ENCODE measurements around the gene ZPLD1. TPM values are rescaled to one million over a fixed set of nuclear protein-coding genes. Genes with fewer than 3 reads are reported as not detected.
A peak's percentile ranks its signal among the peaks of the same experiment; 100 is the strongest.

Gene ZPLD1
- total RNA-seq, 1 experiment from 2014 or later = not detected

GRCh38 chr3:102450976-102451375 is 16.2 kb downstream of the ZPLD1 start:
- Histone ChIP-seq H3K27ac (no peak overlapping the region), H3K79me2 (ENCODE audit: low read depth) (no peaks in the 10 kb centered on the region), H3K4me2 (no peak overlapping the region), H2AFZ (no peak overlapping the region), H3K9me3 (ENCODE audit: insufficient read depth, low read depth) (0 out of 2 replicates have a peak, but pooled peaks cover 8% of the 10 kb centered on the region), H3K36me3 (ENCODE audit: low read depth) (no peaks in the 10 kb centered on the region), H3K9me2 (ENCODE audit: insufficient read depth) (no peaks in the 10 kb centered on the region), H4K20me1 (ENCODE audit: insufficient read depth) (no peaks in the 10 kb centered on the region), H3F3A (ENCODE audit: insufficient read depth, low read depth) (no peaks in the 10 kb centered on the region), H3K4me1 (replicated peaks; ENCODE audit: insufficient read depth) (no peaks in the 10 kb centered on the region), H3K4me3 (no peak overlapping the region), H3K27me3 (ENCODE audit: insufficient read depth, low read depth) (no peaks in the 10 kb centered on the region)
- intact Hi-C loops (cut with micrococcal nuclease; ENCODE audit: unreplicated experiment) = no loop called here
- DNase-seq = no peak
- BruUV-seq (replicated peaks) = no TSS peak
- CTCF ChIA-PET = no interaction called here
- TF ChIP-seq CTCF (conservative IDR thresholded peaks at IDR 0.05) = no peak
- TF ChIP-seq EZH2 (IDR thresholded peaks at IDR 0.05; ENCODE audit: low read depth) = no peak
- POLR2A ChIA-PET (ENCODE audit: unreplicated experiment) = no interaction called here

- H4K20me1 ChIP-seq (ENCODE audit: insufficient read depth) = no peaks in the 10 kb centered on the region
- no peaks in the 10 kb centered on the region for H3K9me2 ChIP-seq (ENCODE audit: insufficient read depth)
- H3K27ac ChIP-seq = no peak overlapping the region
- 0 out of 2 replicates have a peak, but pooled peaks cover 8% of the 10 kb centered on the region for H3K9me3 ChIP-seq (ENCODE audit: insufficient read depth, low read depth)
- no peak for DNase-seq
- ChIA-PET CTCF (no interaction called here), POLR2A (ENCODE audit: unreplicated experiment) (no interaction called here)
- peak overlapping the region; percentile 10; the same call in 1 of the 2 replicates for H2AFZ ChIP-seq
- TF ChIP-seq CTCF (conservative IDR thresholded peaks at IDR 0.05) (no peak), EZH2 (IDR thresholded peaks at IDR 0.05; ENCODE audit: low read depth) (no peak)
- no peak overlapping the region for H3K4me3 ChIP-seq
- H3F3A ChIP-seq (ENCODE audit: insufficient read depth, low read depth) = no peaks in the 10 kb centered on the region
- H3K79me2 ChIP-seq (ENCODE audit: low read depth) = no peaks in the 10 kb centered on the region
- no peak overlapping the region for H3K4me2 ChIP-seq
- H3K27me3 ChIP-seq (ENCODE audit: insufficient read depth, low read depth) = no peaks in the 10 kb centered on the region
- H3K4me1 ChIP-seq (replicated peaks; ENCODE audit: insufficient read depth) = no peaks in the 10 kb centered on the region
- intact Hi-C loops (cut with micrococcal nuclease; ENCODE audit: unreplicated experiment) = no loop called here
- BruUV-seq (replicated peaks) = no TSS peak
- H3K36me3 ChIP-seq (ENCODE audit: low read depth) = no peaks in the 10 kb centered on the region
Observed at GRCh38 chr3:102451543-102451942, 16.7 kb downstream of the ZPLD1 start.

GRCh38 chr3:102454181-102454580 is 19.4 kb downstream of the ZPLD1 start:
- BruUV-seq (replicated peaks) = no TSS peak
- CTCF ChIA-PET = no interaction called here
- no peak for DNase-seq
- no peaks in the 10 kb centered on the region for H3F3A ChIP-seq (ENCODE audit: insufficient read depth, low read depth)
- 0 out of 2 replicates have a peak overlapping the region, but pooled peaks have one; percentile 14 for H2AFZ ChIP-seq
- H3K9me2 ChIP-seq (ENCODE audit: insufficient read depth) = no peaks in the 10 kb centered on the region
- POLR2A ChIA-PET (ENCODE audit: unreplicated experiment) = no interaction called here
- H4K20me1 ChIP-seq (ENCODE audit: insufficient read depth) = no peaks in the 10 kb centered on the region
- intact Hi-C loops (cut with micrococcal nuclease; ENCODE audit: unreplicated experiment) = no loop called here
- no peaks in the 10 kb centered on the region for H3K27me3 ChIP-seq (ENCODE audit: insufficient read depth, low read depth)
- TF ChIP-seq CTCF (conservative IDR thresholded peaks at IDR 0.05) (no peak), EZH2 (IDR thresholded peaks at IDR 0.05; ENCODE audit: low read depth) (no peak)
- H3K27ac ChIP-seq = no peak overlapping the region
- no peaks in the 10 kb centered on the region for H3K79me2 ChIP-seq (ENCODE audit: low read depth)
- H3K4me3 ChIP-seq = no peak overlapping the region
- 0 out of 2 replicates have a peak, but pooled peaks cover 4% of the 10 kb centered on the region for H3K9me3 ChIP-seq (ENCODE audit: insufficient read depth, low read depth)
- H3K4me2 ChIP-seq = no peak overlapping the region
- H3K36me3 ChIP-seq (ENCODE audit: low read depth) = no peaks in the 10 kb centered on the region
- no peaks in the 10 kb centered on the region for H3K4me1 ChIP-seq (replicated peaks; ENCODE audit: insufficient read depth)
